ENCODE data around the gene PAM. TPM values are rescaled to one million over a fixed set of nuclear protein-coding genes. Genes with fewer than 3 reads are reported as not detected.

The PAM gene
- total RNA-seq, 1 donor from 2014 or later: 136 TPM

- no peak for TF ChIP-seq CTCF (IDR thresholded peaks at IDR 0.05)
- TF ChIP-seq POLR2AphosphoS5 (IDR thresholded peaks at IDR 0.05; ENCODE audit: insufficient read depth in 1 of 2, low read depth in 1 of 2): no peak
- no peak for TF ChIP-seq POLR2A (IDR thresholded peaks at IDR 0.05)
- intact Hi-C loops (cut with DNase I): no loop called here
- Histone ChIP-seq H3K27me3 (no peaks in the 10 kb centered on the region), H3K4me1 (peaks cover 12% of the 10 kb centered on the region), H3K27ac (no peak overlapping the region), H3K36me3 (no peaks in the 10 kb centered on the region), H3K9me3 (no peaks in the 10 kb centered on the region), H3K4me3 (no peak overlapping the region)
- DNase-seq (ENCODE audit: extremely low spot score in 2 of 2): no peak
Observed at GRCh38 chr5:102815540-102816332, 60.6 kb downstream of the PAM start.

DNA sequence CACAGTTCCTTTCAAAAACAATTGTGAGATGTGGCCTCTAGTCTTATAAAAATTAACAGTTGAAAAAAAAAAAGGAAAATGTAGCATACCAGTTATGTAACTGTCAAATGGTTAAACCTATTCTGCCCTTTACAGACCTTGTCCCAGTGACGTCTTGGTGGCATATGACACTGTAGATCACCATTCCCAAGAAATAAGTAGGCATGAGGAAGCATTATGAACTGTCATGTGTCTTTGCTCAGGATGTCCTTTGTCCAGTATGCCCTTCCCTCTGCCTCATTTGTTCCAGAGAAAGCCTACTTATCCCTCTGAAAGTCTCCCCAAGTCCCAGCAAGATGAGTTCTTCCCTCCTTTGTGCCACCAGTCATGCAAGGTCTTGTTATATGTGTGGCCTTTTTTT, 63.2 kb downstream of the PAM start:
- Histone ChIP-seq H3K9me3 (no peaks in the 10 kb centered on the region), H3K4me1 (peaks cover 20% of the 10 kb centered on the region), H3K27me3 (no peaks in the 10 kb centered on the region), H3K4me3 (no peak overlapping the region), H3K27ac (no peak overlapping the region), H3K36me3 (no peaks in the 10 kb centered on the region)
- DNase-seq (ENCODE audit: extremely low spot score in 2 of 2): no peak
- TF ChIP-seq POLR2AphosphoS5 (IDR thresholded peaks at IDR 0.05; ENCODE audit: insufficient read depth in 1 of 2, low read depth in 1 of 2): no peak
- intact Hi-C loops (cut with DNase I): no loop called here

DNA sequence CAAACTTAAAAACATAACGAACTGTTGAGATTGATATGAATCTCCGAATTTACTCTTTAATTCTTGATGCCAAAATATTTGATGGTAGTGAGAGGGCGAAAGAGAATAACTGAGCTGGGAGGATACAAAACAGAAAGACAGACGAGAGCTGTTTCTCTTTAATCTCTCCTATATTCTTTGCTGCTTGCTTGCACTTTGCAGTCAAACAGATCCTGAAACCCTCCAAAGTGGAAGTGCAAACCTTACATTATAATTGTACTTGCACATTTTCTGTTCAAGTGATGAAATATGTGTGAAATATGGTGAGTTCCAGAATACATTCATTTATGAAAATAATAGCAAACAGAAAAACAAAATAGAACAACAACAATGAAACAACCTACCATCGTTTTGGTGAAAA, 63.8 kb downstream of the PAM start:
- no peak for DNase-seq (ENCODE audit: extremely low spot score in 2 of 2)
- Histone ChIP-seq H3K27ac (no peak overlapping the region), H3K4me1 (peaks cover 20% of the 10 kb centered on the region), H3K27me3 (no peaks in the 10 kb centered on the region), H3K9me3 (no peaks in the 10 kb centered on the region), H3K4me3 (no peak overlapping the region), H3K36me3 (no peaks in the 10 kb centered on the region)
- intact Hi-C loops (cut with DNase I): no loop called here
- TF ChIP-seq POLR2A (IDR thresholded peaks at IDR 0.05): no peak
- no peak for TF ChIP-seq CTCF (IDR thresholded peaks at IDR 0.05)
- no peak for TF ChIP-seq POLR2AphosphoS5 (IDR thresholded peaks at IDR 0.05; ENCODE audit: insufficient read depth in 1 of 2, low read depth in 1 of 2)

- H3K4me3 ChIP-seq: no peak overlapping the region
- H3K27me3 ChIP-seq: no peaks in the 10 kb centered on the region
- no peak overlapping the region for H3K27ac ChIP-seq
- TF ChIP-seq POLR2A (IDR thresholded peaks at IDR 0.05) (no peak), POLR2AphosphoS5 (IDR thresholded peaks at IDR 0.05; ENCODE audit: insufficient read depth in 1 of 2, low read depth in 1 of 2) (no peak), CTCF (IDR thresholded peaks at IDR 0.05) (no peak)
- H3K36me3 ChIP-seq: no peaks in the 10 kb centered on the region
- DNase-seq (ENCODE audit: extremely low spot score in 2 of 2): no peak
- intact Hi-C loops (cut with DNase I): no loop called here
- H3K4me1 ChIP-seq: peaks cover 20% of the 10 kb centered on the region
- no peaks in the 10 kb centered on the region for H3K9me3 ChIP-seq
Observed at GRCh38 chr5:102819634-102820033, 64.5 kb downstream of the PAM start.

DNA sequence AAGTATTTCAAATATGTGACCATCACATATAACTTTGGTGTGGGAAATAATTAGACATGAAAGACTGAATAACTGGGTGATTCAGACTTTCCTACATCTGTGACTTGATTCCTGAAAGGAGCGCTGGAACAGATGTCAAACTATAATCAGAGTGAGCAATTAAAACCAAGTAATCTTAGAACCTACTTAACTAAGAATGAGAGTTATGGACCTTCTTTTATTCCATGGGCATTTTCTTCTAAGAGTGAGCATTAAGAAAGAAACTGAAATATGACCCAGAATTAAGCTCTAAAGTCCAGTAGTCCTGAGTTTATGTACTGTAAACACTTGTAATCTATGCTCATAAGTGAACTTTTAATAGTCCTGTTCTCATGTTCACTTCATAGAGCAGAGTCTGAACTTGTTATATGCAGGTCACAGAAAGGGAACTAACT, 68.4 kb downstream of the PAM start:
- Histone ChIP-seq H3K27me3 (no peaks in the 10 kb centered on the region), H3K27ac (no peak overlapping the region), H3K4me3 (no peak overlapping the region), H3K9me3 (no peaks in the 10 kb centered on the region), H3K36me3 (no peaks in the 10 kb centered on the region), H3K4me1 (peaks cover 8% of the 10 kb centered on the region)
- no peak for DNase-seq (ENCODE audit: extremely low spot score in 2 of 2)
- intact Hi-C loops (cut with DNase I): no loop called here
- TF ChIP-seq CTCF (IDR thresholded peaks at IDR 0.05) (no peak), POLR2AphosphoS5 (IDR thresholded peaks at IDR 0.05; ENCODE audit: insufficient read depth in 1 of 2, low read depth in 1 of 2) (no peak), POLR2A (IDR thresholded peaks at IDR 0.05) (no peak)
